Mesenchymal stem cell (in vitro differentiated cells and primary cell): ENCODE results near the gene MACROH2A1.

Source experiments
- DNase-seq: peaks from one replicate; pipeline ENCODE4 v3.0.0-alpha.2; 2013
- H2AFZ ChIP-seq: one replicate; pipeline ENCODE4 v1.6.1; 2013; ENCODE audit warnings: low read depth, mild to moderate bottlenecking, control low read depth, inconsistent platforms, low read length, moderate library complexity
- H2AK5ac ChIP-seq: 2 replicates; pipeline ENCODE4 v1.6.1; 2013; ENCODE audit warnings: low read length, moderate library complexity, mild to moderate bottlenecking, inconsistent platforms; ENCODE audit not compliant: severe bottlenecking
- H2BK120ac ChIP-seq: one replicate; pipeline ENCODE4 v1.6.1; 2013; ENCODE audit warnings: low read depth, mild to moderate bottlenecking, inconsistent platforms, low read length, moderate library complexity
- H2BK12ac ChIP-seq, 2 experiments: one replicate each; pipeline ENCODE4 v1.6.1; 2013; ENCODE audit warnings: inconsistent platforms in 2 of 2, low read length in 2 of 2, mild to moderate bottlenecking in 2 of 2, moderate library complexity in 2 of 2, control low read depth in 1 of 2
- H2BK15ac ChIP-seq: one replicate; pipeline ENCODE4 v1.6.1; 2013; ENCODE audit warnings: mild to moderate bottlenecking, low read depth, inconsistent platforms; ENCODE audit not compliant: poor library complexity, severe bottlenecking
- H2BK5ac ChIP-seq: 2 replicates; pipeline ENCODE4 v1.6.1; 2013; ENCODE audit warnings: low read depth, mild to moderate bottlenecking, low read length, control low read depth, inconsistent platforms; ENCODE audit not compliant: poor library complexity, severe bottlenecking
- H3K14ac ChIP-seq, 2 experiments: one replicate each; pipeline ENCODE4 v1.6.1; 2013; ENCODE audit warnings: inconsistent platforms in 2 of 2, low read length in 2 of 2, control low read depth in 1 of 2, mild to moderate bottlenecking in 1 of 2, moderate library complexity in 1 of 2
- H3K18ac ChIP-seq, 2 experiments: one replicate each; pipeline ENCODE4 v1.6.1; 2013; ENCODE audit warnings: inconsistent platforms in 2 of 2, low read length in 2 of 2, control low read depth in 1 of 2, low read depth in 1 of 2, mild to moderate bottlenecking in 1 of 2
- H3K23ac ChIP-seq, 2 experiments: one replicate each; pipeline ENCODE4 v1.6.1; 2013; ENCODE audit warnings: inconsistent platforms in 2 of 2, low read length in 2 of 2, mild to moderate bottlenecking in 2 of 2, moderate library complexity in 2 of 2, control low read depth in 1 of 2
- H3K27ac ChIP-seq: 2 replicates; pipeline ENCODE4 v1.5.1; 2013; ENCODE audit warnings: mild to moderate bottlenecking, moderate library complexity, low read length, control low read depth, inconsistent platforms; ENCODE audit not compliant: poor library complexity, severe bottlenecking
- H3K27me3 ChIP-seq, 2 experiments: 2 replicates each; pipeline versions ENCODE4 v1.6.1 to v1.7.0; 2013; ENCODE audit warnings: low read length in 2 of 2, mild to moderate bottlenecking in 2 of 2, moderate library complexity in 2 of 2, control low read depth in 1 of 2, inconsistent platforms in 1 of 2; ENCODE audit not compliant: control insufficient read depth in 1 of 2, insufficient read depth in 1 of 2
- H3K36me3 ChIP-seq, 2 experiments: 2 replicates each; pipeline versions ENCODE4 v1.6.1 to v1.7.0; 2013; ENCODE audit warnings: low read length in 2 of 2, control low read depth in 1 of 2, inconsistent platforms in 1 of 2, low read depth in 1 of 2, mild to moderate bottlenecking in 1 of 2; ENCODE audit not compliant: insufficient read depth in 2 of 2, control insufficient read depth in 1 of 2
- H3K4ac ChIP-seq, 2 experiments: one replicate each; pipeline ENCODE4 v1.6.1; 2013; ENCODE audit warnings: inconsistent platforms in 2 of 2, low read length in 2 of 2, mild to moderate bottlenecking in 2 of 2, moderate library complexity in 2 of 2, control low read depth in 1 of 2, low read depth in 1 of 2
- H3K4me1 ChIP-seq: 2 replicates; pipeline ENCODE4 v1.6.1; 2013; ENCODE audit warnings: low read depth, low read length, control low read depth; ENCODE audit not compliant: control insufficient read depth, insufficient read depth
- H3K4me2 ChIP-seq: 2 replicates; pipeline ENCODE4 v1.6.1; 2013; ENCODE audit warnings: low read length, mild to moderate bottlenecking, inconsistent platforms; ENCODE audit not compliant: poor library complexity, severe bottlenecking
- H3K4me3 ChIP-seq, 2 experiments: 2 replicates each; pipeline versions ENCODE4 v1.5.1 to v1.7.0; 2013; ENCODE audit warnings: low read length in 2 of 2, mild to moderate bottlenecking in 2 of 2, control low read depth in 1 of 2, low read depth in 1 of 2; ENCODE audit not compliant: insufficient read depth in 1 of 2
- H3K79me1 ChIP-seq: replicated peaks from 2 replicates; pipeline ENCODE4 v1.6.1; 2013; ENCODE audit warnings: mild to moderate bottlenecking, control low read depth, low read length, inconsistent platforms; ENCODE audit not compliant: poor library complexity, severe bottlenecking
- H3K9ac ChIP-seq: 2 replicates; pipeline ENCODE4 v1.7.0; 2013; ENCODE audit warnings: mild to moderate bottlenecking, low read length, moderate library complexity
- H3K9me3 ChIP-seq: 2 replicates; pipeline ENCODE4 v1.7.0; 2013; ENCODE audit warnings: mild to moderate bottlenecking, low read length; ENCODE audit not compliant: control insufficient read depth
- H4K8ac ChIP-seq: one replicate; pipeline ENCODE4 v1.6.1; 2013; ENCODE audit warnings: inconsistent platforms, mild to moderate bottlenecking, low read length, moderate library complexity
- H4K91ac ChIP-seq: one replicate; pipeline ENCODE4 v1.6.1; 2013; ENCODE audit warnings: mild to moderate bottlenecking, low read length, inconsistent platforms
- WGBS: methylation state at CpG from one replicate; pipeline ENCODE4 v1.1.7; 2013; ENCODE audit warnings: mixed read lengths; 5-methylcytosine and 5-hydroxymethylcytosine counted together

The MACROH2A1 gene

DNA sequence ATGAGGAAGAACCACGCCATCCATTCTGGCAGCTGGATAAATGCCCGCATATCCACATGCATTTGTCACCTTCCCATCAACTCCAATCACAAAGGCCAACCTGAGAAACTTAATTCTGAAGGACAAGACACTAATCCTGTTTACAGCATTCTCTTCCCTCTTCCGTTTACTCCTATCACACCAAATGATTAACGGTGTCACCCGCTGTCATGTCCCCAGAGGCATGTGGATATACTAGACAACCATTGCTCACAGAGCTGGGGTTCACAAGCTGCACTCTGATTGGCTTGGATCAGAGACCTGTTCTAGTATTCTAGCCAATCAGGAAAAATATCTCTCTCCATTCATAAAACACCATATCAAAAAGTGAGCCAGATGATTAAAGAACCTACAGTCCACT lies 3.6 kb downstream of the MACROH2A1 start:
- Histone ChIP-seq H3K9ac (no peak overlapping the region), H3K9me3 (no peaks in the 10 kb centered on the region), H2BK5ac (no peak overlapping the region), H3K4me1 (peaks cover 40% of the 10 kb centered on the region), H3K79me1 (peaks cover 3% of the 10 kb centered on the region), H3K4ac (no peak overlapping the region), H2BK120ac (no peak overlapping the region), H2AFZ (no peak overlapping the region), H3K4me2 (no peak overlapping the region), H4K91ac (no peak overlapping the region), H4K8ac (no peak overlapping the region), H2AK5ac (no peak overlapping the region), H2BK12ac (no peak overlapping the region), H3K23ac (no peak overlapping the region), H3K4me3 (no peak overlapping the region), H3K36me3 (peaks cover 0 to 7% of the 10 kb centered on the region in 2 experiments), H3K27ac (no peak overlapping the region), H3K18ac (no peak overlapping the region), H3K27me3 (no peaks in the 10 kb centered on the region), H2BK15ac (peak overlapping the region; percentile 26), H3K14ac (no peak overlapping the region)
- 73% methylated on average over 5 of the region's 5 CpGs for WGBS
- DNase-seq, result no peak

DNA sequence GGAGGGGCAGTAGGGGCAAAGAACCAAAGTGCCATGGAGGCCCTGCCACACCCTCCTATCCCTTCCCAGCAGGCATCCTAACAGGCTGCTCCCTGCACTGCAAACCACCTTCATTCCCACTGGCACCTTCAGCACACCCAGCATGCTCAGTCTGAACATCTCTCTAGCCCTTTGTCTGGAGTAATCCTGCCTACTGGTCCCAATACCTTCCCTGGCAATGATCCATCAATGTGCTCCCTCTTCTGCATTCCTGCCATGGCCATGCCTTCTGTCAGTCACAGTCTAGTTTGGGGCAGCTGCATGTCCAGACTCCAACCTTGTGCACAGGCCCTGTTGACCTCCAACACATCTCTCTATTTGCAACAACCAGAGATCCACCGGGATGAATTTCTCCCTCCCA lies 4.9 kb downstream of the MACROH2A1 start:
- Histone ChIP-seq H3K79me1 (no peaks in the 10 kb centered on the region), H2BK12ac (peak overlapping the region in 1 of 2 experiments; percentile 85), H4K91ac (peak overlapping the region; percentile 8), H3K9me3 (no peaks in the 10 kb centered on the region), H3K27ac (peak overlapping the region; percentile 35), H2BK120ac (no peak overlapping the region), H3K9ac (no peak overlapping the region), H3K4me1 (peaks cover 42% of the 10 kb centered on the region), H3K4me2 (no peak overlapping the region), H3K4ac (peak overlapping the region in 1 of 2 experiments; percentile 47), H2AFZ (no peak overlapping the region), H3K23ac (peak overlapping the region in 1 of 2 experiments; percentile 78), H2BK15ac (no peak overlapping the region), H2AK5ac (peak overlapping the region; percentile 74), H2BK5ac (no peak overlapping the region), H3K27me3 (no peaks in the 10 kb centered on the region), H3K36me3 (peaks cover 6 to 12% of the 10 kb centered on the region in 2 experiments), H3K4me3 (no peak overlapping the region), H4K8ac (peak overlapping the region; percentile 73), H3K14ac (peak overlapping the region in 1 of 2 experiments; percentile 86), H3K18ac (peak overlapping the region; percentile 71 to 74)
- no peak for DNase-seq
- 94% methylated on average over 1 of the region's 1 CpG for WGBS

DNA sequence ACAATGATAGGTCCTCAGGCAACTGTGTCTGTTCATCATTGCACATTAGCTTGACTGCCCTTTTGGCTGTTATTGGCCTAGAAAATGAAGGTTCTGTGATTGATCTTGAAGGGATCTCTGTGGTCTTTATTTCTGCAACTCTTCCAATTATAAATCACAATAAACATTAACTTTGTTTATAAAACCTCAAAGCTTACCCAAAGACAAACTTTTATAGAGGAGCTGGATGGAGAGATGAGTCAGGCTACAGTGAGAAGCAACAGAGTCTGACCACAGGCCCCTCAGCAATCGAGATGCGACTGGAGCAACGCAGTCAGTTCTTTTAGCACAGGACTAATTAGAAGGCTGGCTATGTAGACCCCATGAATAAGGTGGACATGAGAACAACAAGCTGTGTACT lies 5.3 kb downstream of the MACROH2A1 start:
- no peaks in the 10 kb centered on the region for H3K9me3 ChIP-seq
- 61% methylated on average over 3 of the region's 3 CpGs for WGBS

DNA sequence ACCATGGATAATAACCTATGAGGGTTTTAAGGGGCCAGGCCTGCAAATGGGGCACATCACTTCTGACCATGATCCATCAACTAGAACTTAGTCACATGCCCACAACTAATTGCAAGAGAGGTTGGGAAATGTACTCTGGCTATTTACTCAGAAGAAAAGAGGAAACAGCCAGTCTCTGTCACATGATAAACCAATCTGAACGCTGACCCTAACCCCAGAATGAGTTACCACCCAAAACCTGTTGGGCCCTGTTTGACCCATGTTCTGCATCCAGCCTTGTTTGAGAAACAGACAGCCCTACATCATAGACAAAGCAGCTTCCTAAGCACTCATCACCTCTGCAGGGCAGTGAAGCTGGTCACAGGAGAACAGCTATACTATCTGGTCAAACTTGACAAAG lies 5.8 kb downstream of the MACROH2A1 start:
- Histone ChIP-seq H3K36me3 (peaks cover 11 to 20% of the 10 kb centered on the region in 2 experiments), H3K23ac (no peak overlapping the region), H3K14ac (no peak overlapping the region), H2BK15ac (no peak overlapping the region), H3K27ac (peak overlapping the region; percentile 41), H3K9me3 (no peaks in the 10 kb centered on the region), H4K91ac (peak overlapping the region; percentile 58), H3K4me3 (no peak overlapping the region), H3K79me1 (no peaks in the 10 kb centered on the region), H2BK120ac (no peak overlapping the region), H3K4me1 (peaks cover 45% of the 10 kb centered on the region), H2AK5ac (no peak overlapping the region), H3K27me3 (no peaks in the 10 kb centered on the region), H3K4me2 (no peak overlapping the region), H2BK12ac (no peak overlapping the region), H3K9ac (no peak overlapping the region), H2BK5ac (no peak overlapping the region), H3K18ac (no peak overlapping the region), H2AFZ (no peak overlapping the region), H3K4ac (peak overlapping the region; percentile 54 to 57), H4K8ac (no peak overlapping the region)
- peak; percentile 58 for DNase-seq
- WGBS, result 97% methylated on average over 1 of the region's 1 CpG

More for the DNA sequence above, 5.3 kb downstream of the MACROH2A1 start:
- no peaks in the 10 kb centered on the region for H3K27me3 ChIP-seq
- H2BK15ac ChIP-seq, result no peak overlapping the region
- peak; percentile 84 for DNase-seq
- H2AK5ac ChIP-seq, result peak overlapping the region; percentile 74
- H3K18ac ChIP-seq, result peak overlapping the region; percentile 71 to 74
- H3K36me3 ChIP-seq, result peaks cover 10 to 15% of the 10 kb centered on the region in 2 experiments
- H3K79me1 ChIP-seq, result no peaks in the 10 kb centered on the region
- H4K8ac ChIP-seq, result peak overlapping the region; percentile 73
- peaks cover 46% of the 10 kb centered on the region for H3K4me1 ChIP-seq
- no peak overlapping the region for H3K4me3 ChIP-seq
- H4K91ac ChIP-seq, result no peak overlapping the region
- no peak overlapping the region for H2BK120ac ChIP-seq
- peak overlapping the region; percentile 41 for H3K27ac ChIP-seq
- H3K23ac ChIP-seq, result peak overlapping the region in 1 of 2 experiments; percentile 78
- no peak overlapping the region for H3K9ac ChIP-seq
- peak overlapping the region in 1 of 2 experiments; percentile 57 for H3K4ac ChIP-seq
- H3K14ac ChIP-seq, result peak overlapping the region in 1 of 2 experiments; percentile 86
- H2BK12ac ChIP-seq, result peak overlapping the region in 1 of 2 experiments; percentile 85
- no peak overlapping the region for H2AFZ ChIP-seq
- H3K4me2 ChIP-seq, result no peak overlapping the region
- H2BK5ac ChIP-seq, result no peak overlapping the region
